ENCODE results near the gene ITPK1.

ITPK1 gene

GRCh38 chr14:93005135-93005813 is 110.5 kb downstream of the ITPK1 start:
- DNase-seq: no peak

- no peak for DNase-seq
Observed at GRCh38 chr14:93004699-93005082, 111.0 kb downstream of the ITPK1 start.

- DNase-seq: no peak
Observed at GRCh38 chr14:93003945-93004698, 111.6 kb downstream of the ITPK1 start.

GRCh38 chr14:93002851-93003298 is 112.8 kb downstream of the ITPK1 start:
- no peak for DNase-seq

GRCh38 chr14:93002049-93002448 is 113.7 kb downstream of the ITPK1 start:
- DNase-seq: no peak

DNA sequence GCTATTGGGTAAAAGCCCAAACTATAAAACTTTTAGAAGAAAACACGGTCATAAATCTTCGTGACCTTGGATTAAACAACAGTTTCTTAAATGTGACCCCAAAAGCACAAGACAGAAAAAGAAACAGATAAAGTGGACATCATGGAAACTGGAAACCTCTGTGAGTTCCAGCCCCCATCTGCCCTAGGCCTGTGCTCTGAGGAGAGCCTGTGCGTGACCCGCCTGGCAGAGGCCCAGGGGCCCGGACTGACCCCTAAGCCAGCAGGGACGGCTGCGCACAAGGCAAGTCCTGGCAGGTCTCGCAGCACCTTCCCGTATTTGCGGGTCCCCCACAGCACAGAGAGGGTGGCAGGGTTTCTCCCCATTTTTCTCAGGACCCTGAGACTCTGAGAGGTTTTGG is 116.8 kb downstream of the ITPK1 start:
- no peak for DNase-seq

DNA sequence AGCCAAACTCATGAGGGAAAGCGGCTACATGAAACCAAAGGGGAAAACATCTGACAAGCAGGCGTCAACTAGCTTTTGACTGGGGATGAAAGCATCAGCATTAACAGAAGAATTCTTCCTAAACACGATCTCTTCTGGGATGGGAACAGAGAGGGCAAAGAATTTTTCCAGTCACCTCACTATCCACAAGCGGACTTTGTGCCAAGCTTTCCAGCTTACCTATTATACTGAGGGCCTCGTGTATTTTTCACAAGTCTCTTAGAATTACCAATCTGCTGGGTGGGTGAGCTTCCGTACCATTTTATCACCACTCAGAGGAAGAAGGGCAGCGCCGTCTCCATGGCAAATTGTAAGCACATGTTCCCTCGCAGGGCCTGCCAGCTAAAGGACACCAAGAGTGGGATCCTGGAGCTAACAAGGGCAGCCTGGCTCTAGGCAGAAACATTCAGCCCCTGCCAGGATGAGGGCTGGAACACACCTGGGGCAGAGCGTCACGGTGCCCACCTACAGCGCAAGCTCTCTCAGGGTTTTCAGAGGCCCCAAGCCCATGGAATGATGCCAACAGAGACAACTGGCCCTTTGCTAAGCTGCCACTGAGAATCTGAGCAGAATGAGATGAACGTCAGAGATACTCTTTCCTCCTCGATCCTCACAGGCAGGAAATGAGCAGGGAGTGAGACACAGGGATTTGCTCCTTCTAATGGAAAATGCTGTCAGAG is 118.2 kb downstream of the ITPK1 start:
- DNase-seq: no peak

- no peak for DNase-seq
Observed at GRCh38 chr14:92995620-92996019, 120.1 kb downstream of the ITPK1 start.

- no peak for DNase-seq
Observed at GRCh38 chr14:92994942-92995341, 120.8 kb downstream of the ITPK1 start.

DNA sequence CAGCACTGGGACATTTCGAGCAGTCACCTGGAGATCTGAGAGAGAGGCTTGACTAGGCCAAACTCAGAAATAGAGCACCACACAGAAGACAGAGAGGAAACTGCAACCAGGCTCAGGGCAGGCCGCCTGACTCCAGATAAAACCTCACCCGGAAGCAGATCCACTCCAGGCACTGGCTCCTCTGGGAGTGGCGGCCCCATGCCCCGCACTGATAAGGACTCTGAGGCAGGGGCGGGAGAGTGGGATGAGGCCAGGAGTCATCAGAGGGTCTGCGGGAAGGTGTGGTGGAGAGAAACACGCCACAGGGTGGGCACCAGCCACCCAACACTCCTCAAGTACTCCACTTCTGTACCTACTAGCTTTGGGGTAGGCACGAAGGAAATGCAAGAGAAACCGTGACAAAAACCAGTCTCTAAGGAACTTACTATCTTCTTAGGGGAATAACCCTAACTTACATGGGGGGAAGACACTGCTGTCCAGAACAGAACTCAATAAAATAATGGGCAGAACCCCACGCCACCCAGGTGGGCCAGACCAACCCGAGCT is 121.5 kb downstream of the ITPK1 start:
- DNase-seq: no peak

DNA sequence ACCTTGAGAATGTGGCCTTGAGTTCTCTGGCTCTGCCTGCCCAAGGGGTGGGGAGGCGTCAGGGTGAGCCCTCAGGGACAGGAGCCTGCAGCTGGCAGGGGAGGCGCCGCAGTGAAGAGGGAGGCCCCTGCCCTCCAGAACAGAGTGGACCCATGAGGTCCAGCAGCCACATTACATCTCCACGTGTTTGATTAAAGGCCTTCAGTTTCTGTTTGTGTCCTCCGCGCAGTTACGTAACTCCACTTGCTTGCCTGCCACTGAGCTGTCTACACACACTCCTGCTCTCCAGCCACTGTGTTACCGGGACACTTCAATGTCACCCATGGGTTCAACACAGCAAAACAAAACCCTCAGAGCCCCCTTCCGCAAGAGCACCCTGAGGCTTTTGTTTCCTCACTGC is 122.4 kb downstream of the ITPK1 start:
- no peak for DNase-seq

DNA sequence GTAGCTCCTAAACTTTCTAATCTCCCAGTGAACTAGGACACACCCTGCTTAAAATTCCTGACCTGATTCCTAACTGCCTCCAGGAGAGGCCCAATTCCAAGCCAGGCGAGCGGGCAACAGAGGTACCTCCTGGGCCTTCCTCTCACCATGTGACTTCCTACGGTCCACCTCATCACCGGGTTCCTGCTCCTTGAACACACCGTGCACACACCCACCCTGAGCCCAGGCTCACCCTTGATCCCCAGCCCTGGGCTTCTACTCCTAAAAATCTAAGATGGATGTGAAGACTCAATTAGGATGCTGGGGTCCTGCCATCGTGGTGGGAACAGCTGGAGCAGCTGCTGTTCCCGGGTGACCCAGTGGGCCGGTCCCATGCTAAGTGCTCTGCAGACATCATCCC is 124.2 kb downstream of the ITPK1 start:
- DNase-seq: no peak

DNA sequence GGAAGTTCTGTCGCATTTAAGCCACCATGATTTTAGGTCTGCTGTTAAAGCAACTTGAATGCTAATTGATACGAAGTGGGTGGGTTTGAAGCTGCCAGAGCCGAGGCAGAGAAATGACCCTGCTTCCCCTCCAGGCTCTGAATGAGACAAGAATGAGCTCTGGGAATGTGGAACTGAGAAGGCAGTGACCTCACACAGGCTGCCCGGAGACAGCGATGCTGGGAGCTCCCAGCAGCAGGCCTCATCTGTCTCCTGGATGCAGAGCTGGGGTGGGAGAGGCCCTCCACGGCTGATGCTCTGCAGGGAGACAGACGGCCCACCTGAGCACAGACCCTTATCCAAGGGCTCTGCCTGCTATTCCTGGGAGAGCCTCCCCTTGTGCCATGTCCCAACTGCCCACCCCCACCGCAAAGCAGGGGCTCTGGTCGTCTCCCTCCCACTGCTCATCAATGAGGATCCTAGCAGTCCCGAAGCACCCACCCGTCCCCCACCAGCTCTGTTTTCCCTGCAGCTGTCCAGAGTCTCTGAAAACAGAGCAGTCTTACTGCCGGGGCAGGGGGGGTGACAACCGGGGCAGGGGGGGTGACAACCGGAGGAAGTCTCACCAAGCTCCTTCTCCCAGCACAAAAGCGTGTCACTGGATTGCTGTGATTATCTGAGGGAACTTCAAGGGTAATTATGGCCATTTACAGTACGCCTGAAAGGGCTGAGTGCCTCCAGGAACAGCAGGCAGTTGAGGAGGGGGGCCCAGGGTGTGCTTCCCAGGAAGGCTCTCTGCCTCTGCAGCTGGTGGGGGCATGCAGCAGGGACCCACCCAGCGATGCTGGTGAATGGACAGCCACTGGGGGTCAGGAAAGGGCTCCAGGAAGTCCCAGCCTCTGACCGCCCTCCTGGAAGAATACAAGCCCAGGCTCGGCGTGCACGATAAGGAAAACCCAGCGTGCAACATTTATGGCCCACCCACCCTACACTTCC is 125.0 kb downstream of the ITPK1 start:
- DNase-seq: no peak

GRCh38 chr14:92988786-92989755 is 126.7 kb downstream of the ITPK1 start:
- DNase-seq: no peak

DNA sequence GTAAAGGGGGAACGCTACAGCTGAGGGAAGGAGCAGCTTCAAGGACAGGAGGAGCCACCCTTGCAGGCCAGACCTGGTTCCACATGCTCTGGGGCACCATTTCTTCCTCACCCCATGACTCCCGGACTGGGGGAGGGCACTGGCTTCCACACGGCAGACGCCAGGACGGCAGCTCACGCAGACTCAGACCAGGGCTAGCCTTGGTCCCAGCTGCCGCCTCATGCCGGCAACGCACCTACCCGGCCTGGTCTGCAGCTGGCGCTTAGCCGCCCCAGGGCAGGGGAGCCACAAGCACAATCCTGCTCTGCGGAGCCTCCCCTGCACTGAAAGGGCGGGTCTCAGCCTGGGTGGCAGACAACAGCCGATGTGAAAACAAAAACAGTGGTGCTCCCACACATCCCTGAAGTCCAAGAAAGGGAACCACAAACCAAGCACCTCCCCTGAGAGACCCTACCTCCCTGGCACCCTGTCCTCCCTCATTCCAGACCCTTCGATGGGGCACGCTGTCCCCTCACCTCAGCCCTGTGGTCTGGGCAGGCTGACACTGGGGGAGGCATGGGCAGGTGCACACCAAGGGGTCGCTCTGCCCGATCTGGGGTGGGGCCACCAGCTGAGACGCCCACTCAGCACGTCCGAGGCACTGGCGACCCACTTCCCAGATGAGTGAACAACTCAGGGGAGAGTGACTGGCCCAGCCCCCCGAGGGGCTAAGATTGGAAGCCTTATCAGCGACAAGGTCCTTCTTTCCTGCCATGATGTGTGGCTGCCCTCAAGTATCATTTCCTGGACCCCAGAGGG is 127.8 kb downstream of the ITPK1 start:
- no peak for DNase-seq

GRCh38 chr14:92987148-92987570 is 128.6 kb downstream of the ITPK1 start:
- DNase-seq: no peak

DNA sequence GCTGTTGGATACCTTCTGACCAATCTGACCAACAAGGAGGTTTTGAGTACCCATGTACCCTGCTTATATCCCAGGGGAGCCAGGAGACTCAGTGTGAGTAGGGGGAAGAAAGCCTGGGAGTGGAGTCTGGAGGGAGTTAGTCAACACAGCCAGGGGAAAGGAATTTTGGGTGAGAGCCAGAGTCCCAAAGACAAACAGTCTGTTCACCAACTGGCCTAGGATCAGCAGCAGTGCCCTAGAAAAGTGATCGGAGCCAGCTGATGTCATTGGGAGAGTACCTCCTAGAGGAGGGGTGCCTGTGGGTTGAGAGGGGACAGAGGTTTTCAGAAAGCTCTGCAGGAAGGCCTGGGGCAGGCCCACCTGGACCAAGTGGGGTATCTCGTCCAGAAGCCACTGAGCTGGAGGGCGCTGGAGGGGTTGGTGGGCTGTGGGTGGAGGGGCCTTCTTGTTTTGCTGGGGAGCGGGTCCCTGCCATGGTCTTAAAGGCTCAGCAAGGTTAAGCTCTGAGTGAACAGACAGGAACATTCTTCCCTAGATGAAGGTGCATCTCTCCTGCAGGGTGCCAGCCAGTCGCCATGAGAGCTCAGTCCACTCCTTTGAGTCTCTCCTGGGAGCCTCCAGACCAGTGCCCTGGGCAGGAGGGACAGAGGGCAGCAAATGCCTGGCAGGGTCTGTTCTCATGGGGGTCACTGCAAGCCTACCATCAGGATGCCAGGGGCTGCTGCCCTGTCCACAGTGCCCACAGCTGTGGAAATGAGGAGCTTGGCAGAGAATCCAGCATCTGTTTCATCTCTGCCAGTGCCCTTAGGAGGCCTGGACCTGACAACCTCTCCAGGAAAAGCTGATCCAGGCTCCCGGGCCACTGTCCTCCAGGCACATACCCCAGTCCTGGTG is 129.2 kb downstream of the ITPK1 start:
- no peak for DNase-seq

DNA sequence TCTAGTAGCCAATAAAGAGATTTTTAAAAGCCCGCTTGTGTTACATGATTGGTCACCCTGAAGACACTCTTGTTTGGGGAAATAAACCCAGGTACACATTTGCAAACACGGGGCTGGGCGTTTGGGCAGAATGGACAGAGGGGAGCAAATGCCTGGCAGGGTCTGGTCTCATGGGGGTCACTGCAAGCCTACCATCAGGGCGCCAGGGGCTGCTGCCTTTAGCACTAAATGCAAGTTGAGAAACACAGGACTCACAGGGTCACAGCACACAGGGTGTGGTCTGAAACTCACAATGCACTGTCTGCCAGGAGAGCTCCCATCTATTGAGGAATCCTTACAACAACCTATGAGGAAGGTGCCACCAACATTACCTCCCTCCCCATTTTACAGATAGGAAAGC is 130.2 kb downstream of the ITPK1 start:
- DNase-seq: no peak

DNA sequence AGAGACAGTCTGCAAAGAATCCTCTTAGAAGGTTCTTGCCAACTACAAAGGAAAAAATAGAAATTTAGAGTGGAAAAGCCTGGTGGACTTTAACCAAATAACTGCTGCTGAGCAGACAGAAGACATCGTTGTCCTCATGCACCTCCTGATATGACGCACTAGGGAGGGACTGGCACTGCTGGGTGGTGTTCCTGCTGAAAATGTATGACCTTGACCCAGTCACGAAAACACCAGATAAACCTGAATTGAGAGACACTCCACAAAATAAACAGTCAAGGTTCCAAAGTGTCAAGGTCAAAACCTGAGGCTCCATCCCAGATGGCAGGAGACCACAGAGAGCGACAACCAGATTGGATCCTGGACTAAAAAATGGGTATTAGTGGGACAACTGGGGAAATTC is 130.8 kb downstream of the ITPK1 start:
- DNase-seq: no peak

Measured in cerebellar nuclear complex (tissue), 1 donor.